Anterior cingulate cortex (tissue), 58 donors: ENCODE results near the gene IRS2.

Experiments used
- DNase-seq, 58 donors: peaks; one replicate each; lab custom pipeline; 2025; lab: John Stamatoyannopoulos, UW

IRS2 gene

DNA sequence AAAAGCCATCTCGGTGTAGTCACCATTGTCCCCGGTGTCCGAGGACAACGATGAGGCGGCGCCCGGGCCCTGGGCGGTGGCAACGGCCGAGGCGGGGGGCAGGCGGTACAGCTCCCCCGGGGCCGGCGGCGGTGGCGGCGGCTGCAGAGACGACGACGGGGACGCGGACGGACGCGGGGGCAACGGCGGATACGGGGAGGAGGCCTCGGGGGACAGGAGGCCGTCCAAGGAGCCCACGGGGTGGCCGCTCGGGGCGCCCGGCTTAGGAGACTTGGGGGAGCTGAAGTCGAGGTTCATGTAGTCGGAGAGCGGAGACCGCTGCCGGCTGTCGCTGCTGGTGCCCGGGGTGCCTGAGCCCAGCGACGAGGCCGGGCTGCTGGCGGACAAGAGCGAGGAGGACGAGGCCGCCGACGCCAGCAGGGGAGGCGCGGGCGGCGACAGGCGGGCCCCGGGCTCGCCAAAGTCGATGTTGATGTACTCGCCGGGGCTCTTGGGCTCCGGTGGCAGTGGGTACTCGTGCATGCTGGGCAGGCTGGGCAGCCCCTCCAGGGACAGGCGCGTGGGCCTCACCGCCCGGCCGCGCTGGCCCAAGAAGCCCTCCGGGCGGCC is 3.5 kb downstream of the IRS2 start:
- no peak for DNase-seq

DNA sequence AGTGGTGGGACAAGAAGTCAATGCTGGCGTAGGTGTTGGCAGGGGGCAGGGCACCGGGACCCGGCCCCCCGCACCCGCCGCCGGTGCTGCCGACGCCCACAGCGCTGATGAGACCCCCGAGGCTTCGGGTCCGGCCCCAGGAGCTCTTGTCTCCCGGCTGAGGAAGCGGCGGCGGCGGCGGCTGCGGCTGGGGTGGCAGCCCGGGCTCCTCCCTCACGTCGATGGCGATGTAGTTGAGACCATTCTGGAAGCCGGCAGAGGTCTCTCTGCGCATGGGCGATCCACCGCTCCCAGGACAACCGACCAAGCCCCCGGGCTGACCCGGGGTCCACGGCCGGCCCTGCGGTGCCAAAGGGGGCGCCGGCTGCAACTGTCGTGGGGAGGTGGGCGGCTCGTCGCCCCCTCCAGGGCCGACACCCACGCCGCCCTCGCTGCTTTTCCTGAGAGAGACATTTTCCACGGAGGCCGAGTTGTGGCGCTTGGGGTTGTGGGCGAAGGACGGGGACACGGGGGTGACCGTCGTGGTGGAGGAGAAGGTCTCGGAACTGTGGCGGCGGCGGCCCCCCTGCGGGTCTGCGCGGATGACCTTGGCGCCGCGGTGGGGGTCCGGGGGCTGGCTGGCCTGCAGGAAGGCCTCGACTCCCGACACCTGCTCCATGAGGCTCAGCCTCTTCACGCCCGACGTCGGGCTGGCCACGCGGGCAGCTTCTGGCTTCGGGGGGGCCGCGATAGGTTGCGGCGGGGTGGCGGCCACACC is 4.1 kb downstream of the IRS2 start:
- DNase-seq, result no peak

DNA sequence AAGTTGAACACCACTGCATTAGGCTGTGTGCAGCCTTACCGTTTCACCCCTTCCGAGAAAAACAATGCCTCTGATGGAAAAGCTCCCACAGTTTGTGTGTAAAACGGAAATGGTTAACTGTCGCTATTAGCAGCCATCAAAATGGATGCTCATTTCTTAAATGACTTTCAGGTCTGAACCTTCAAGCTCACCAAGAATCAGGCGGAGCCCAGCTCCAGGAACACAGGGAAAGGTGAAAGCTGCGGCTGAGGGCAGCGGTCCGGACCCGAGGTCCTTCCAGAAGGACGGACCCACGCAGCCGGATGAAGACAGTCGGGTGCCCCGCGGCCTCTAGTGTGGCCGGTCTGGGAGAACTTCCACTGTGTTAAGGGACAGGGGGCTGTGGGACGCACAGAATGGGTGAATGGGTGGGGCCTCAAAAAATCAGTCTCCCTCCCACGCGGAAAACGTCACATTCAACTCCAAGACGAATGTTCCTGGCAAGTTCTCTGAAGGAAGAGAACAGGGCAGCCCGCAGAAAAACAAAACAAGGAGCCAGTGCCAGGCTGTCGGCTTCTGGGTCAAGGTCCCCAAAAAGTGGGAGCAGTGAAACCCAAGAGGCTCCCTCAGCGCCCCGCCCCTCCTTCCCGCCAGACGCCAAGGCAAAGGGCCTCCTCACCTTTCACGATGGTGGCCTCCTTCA is 4.9 kb downstream of the IRS2 start:
- DNase-seq, result peak in 4 of 58 donors; percentile 16 to 50 (median 36)

DNA sequence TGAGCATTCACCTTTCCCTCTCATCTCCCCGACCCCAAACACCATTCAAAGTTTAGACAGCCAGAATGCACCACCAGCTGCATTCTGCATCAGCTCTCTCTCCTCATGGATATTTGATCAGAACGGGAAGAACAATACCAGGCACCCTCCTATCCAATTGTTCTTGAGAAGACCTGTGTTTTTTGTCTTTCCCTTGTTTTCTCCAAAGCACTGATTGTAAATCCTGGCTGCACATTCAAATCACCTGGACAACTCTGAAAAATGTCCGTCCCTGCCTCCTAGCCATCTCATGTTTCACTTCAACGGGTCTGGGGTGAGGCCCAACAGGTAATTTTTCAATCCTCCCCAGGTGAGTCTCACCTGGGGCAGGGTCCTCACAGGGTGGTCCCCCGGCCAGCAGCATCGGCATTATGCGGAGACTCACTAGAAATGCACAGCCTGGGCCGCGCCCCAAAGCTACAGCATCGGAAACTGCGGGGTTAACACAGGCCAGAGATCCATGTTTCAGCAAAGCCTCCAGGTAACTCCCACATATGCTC is 5.5 kb downstream of the IRS2 start:
- DNase-seq, result no peak

DNA sequence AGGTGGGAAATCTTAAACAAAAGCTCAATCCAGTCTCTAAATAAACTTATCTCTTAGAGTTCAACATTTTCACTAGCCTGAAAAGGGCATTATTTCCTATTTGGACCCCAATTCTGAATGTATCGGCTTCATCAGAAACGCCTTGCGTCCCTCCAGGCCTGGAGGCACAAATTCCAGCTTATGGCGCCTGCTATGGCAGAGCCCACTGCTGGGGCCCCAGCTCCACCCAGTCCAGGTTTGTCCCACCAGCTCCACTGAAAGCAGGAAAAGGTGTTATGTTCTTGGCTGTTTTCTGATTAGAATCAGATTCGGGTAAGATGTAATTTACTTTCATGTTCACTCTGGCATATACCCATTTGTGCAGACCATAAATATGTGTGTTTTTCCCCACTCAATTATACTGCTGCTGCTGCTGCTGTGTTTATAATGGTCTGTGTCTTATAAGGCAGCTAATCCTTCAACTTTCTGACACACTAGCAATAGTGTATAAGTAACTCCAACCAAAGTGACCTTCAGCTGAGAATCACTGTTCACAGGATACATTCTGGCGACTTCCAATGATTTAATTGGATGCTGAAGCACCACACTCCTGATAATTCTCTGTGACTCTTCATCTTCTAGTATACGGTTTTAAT is 6.4 kb downstream of the IRS2 start:
- DNase-seq, result no peak

- no peak for DNase-seq
Observed at GRCh38 chr13:109779074-109779473, 7.3 kb downstream of the IRS2 start.

- no peak for DNase-seq
Observed at GRCh38 chr13:109778102-109778542, 8.3 kb downstream of the IRS2 start.

DNA sequence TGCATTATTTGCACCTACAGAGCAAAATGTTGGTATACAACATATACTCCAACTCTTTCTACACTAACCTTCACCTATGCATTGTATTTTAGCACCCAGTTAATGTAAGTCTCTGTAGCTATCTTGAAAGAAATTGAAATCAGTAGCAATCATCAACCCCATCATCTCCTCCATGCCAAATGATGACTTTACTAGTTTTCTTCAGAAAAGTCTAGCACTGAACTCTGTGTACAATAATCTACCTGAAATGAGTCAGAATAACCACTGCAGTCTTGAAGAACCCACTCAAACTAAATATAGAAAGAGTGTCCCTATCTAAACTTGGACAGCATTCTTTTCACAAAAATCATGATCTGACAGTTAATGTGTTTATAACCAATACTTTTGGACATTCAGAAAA is 9.8 kb downstream of the IRS2 start:
- no peak for DNase-seq

DNA sequence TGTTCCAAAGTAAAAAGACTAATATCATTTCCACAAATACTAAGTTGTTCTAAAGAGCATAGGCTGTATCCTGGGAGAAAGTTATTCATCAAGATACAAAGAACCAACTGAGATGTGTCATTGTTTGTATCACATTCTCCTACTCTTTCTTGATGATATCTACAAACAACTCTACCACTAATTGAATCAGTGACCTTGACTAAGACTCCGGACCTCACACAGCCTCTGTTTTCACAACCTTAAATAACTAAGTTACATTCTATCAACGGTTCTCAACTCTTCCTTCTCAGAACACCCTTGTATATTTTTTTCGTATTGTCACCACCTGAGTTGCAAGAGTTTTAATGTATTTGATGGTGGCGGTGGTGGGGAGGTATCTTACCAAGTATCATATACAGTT is 12.6 kb downstream of the IRS2 start:
- no peak for DNase-seq

- no peak for DNase-seq
Observed at GRCh38 chr13:109773276-109773675, 13.1 kb downstream of the IRS2 start.

- no peak for DNase-seq
Observed at GRCh38 chr13:109771926-109772325, 14.5 kb downstream of the IRS2 start.

DNA sequence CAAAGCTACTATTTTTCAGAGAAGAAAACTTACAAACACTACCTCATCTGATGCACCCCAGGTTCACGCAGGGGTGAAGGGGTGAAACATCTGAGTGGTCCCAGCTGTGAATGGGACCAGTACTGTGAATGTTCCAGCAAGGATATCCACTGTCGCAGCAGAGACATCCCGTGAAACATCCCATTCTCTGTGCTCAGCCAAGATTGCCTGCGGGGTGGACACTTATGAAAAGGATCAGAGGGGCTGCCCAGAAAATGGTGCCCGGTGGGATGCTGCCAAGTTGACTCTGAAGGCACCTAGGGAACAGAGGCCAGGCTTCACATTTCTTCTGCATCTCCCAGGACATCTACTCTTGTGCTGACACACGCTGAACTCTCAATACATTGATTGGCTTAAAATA is 15.9 kb downstream of the IRS2 start:
- no peak for DNase-seq

DNA sequence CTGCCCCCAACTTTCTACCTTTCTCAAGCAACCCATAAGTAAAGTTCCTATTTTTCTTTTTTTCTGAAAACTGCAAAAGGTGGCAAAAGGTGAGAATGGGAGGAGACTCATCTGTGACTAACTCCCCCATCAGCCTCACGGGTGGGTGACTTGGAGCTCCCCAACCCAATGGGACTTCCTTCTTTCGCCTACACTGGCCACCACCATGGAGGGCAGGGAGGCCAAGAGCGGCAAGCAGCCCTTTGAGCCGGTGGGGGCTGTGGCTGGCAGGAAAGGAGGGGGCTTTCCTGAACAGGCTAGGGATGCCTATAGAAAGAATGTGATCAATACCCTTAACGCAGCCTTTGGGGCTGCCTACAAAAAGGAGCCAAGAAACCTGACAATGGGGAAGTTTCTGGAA is 16.5 kb downstream of the IRS2 start:
- DNase-seq, result no peak

GRCh38 chr13:109769275-109769674 is 17.1 kb downstream of the IRS2 start:
- DNase-seq, result no peak

- DNase-seq, result no peak
Observed at GRCh38 chr13:109768616-109769015, 17.8 kb downstream of the IRS2 start.

DNA sequence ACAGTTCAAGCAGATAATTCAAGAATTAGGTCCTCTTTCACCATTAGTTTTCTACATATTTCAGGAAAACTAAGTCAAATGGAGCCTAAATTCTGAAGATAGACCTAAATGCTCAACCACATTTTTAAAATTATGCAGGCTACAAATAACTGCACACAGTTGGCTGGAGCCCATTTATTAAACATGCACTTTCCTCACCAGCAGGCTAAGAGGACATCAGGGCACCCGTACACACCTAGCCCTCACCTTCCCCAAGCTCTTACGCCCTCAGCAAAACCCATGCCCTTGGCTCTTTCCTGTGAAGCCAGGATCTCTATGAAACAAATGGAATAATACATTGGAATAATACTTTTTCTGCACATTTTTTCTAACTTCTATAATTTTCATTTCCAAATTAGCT is 18.2 kb downstream of the IRS2 start:
- DNase-seq, result no peak

DNA sequence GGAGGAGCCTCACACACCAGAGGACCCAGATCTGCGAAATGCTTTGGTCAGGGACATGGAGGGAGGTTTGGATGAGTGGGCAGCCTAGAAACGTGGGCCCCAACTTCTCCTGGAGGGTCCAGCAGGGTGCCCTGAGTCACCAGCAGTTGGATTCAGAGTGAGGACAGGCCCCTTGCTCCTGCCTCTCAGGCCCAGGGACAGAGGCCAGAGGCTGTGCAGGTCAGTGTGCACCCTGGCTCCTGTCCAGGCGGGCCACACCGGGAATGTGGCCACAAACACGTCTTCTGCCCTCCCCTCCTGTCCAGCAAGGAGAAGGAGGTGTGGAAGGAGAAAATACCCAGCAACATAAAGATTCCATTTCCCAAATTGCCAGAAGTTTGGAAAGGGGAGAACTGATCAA is 19.4 kb downstream of the IRS2 start:
- peak in 1 of 58 donors; percentile 35 for DNase-seq

- DNase-seq, result peak in 39 of 58 donors; percentile 11 to 80 (median 51)
Observed at GRCh38 chr13:109764470-109765291, 21.7 kb downstream of the IRS2 start.

GRCh38 chr13:109764045-109764444 is 22.3 kb downstream of the IRS2 start:
- no peak for DNase-seq

DNA sequence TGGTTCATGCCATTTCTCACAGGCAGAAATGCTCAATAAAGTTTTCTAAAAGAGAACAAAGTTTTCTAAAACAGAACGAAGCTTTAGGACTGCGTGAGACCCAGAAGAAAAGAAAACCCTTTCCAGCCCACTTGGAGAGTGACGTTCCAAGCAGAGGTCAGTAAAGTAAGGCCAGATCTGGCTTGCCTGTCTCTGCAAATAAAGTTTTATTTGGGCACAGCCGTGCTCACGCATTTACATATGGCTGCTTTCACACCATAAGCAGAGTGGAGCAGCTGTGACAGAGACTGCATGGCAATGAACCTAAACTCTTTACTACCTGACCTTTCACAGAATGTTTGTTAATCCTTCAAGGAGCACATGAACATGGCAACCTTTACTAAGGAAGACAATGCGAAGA is 23.6 kb downstream of the IRS2 start:
- DNase-seq, result no peak
